Neural cell (in vitro differentiated cells): ENCODE results near the gene PLCXD3. TPM values are rescaled to one million over a fixed set of nuclear protein-coding genes. Genes with fewer than 3 reads are reported as not detected.
A peak's percentile ranks its signal among the peaks of the same experiment; 100 is the strongest.

ENCODE experiments used
- H2AFZ ChIP-seq: fragments of 200-600, 300-800 bp; sonication (generic), shearing (Covaris generic); 2 replicates; pipeline ENCODE4 v1.6.0; 2014; ENCODE audit warnings: low read depth, mild to moderate bottlenecking, antibody characterized with exemption, low read length, moderate library complexity
- H3F3A ChIP-seq: fragments of 200-600 bp; shearing (Covaris generic); 2 replicates; pipeline ENCODE4 v1.6.1; 2016; ENCODE audit warnings: mild to moderate bottlenecking, moderate library complexity, mixed read lengths, antibody characterized with exemption, low read length; ENCODE audit not compliant: insufficient read depth, poor library complexity, severe bottlenecking
- H3K27ac ChIP-seq: fragments of 200-600, 300-800 bp; sonication (generic), shearing (Covaris generic); 2 replicates; pipeline ENCODE4 v1.5.1; 2014; ENCODE audit warnings: mild to moderate bottlenecking, low read length, moderate library complexity
- H3K27me3 ChIP-seq: fragments of 300-800, 200-600 bp; sonication (generic), shearing (Covaris generic); 2 replicates; pipeline ENCODE4 v1.6.0; 2014; ENCODE audit warnings: mild to moderate bottlenecking, low read depth, low read length, moderate library complexity; ENCODE audit not compliant: insufficient read depth
- H3K36me3 ChIP-seq: fragments of 300-800, 200-600 bp; sonication (generic), shearing (Covaris generic); 2 replicates; pipeline ENCODE4 v1.5.1; 2014; ENCODE audit warnings: mild to moderate bottlenecking, antibody characterized with exemption, low read length, moderate library complexity; ENCODE audit not compliant: insufficient read depth
- H3K4me2 ChIP-seq: fragments of 300-800, 200-600 bp; sonication (generic), shearing (Covaris generic); 2 replicates; pipeline ENCODE4 v1.6.0; 2014; ENCODE audit warnings: mild to moderate bottlenecking, low read length
- H3K4me3 ChIP-seq: fragments of 300-800, 200-600 bp; sonication (generic), shearing (Covaris generic); 2 replicates; pipeline ENCODE4 v1.5.1; 2014; ENCODE audit warnings: mild to moderate bottlenecking, low read length, moderate library complexity
- H3K79me2 ChIP-seq: fragments of 200-600 bp; shearing (Covaris generic); replicated peaks from 2 replicates; pipeline ENCODE4 v1.6.0; 2014; ENCODE audit warnings: mild to moderate bottlenecking, low read length, moderate library complexity; ENCODE audit not compliant: insufficient read depth
- H3K9ac ChIP-seq: fragments of 300-800, 200-600 bp; sonication (generic), shearing (Covaris generic); 2 replicates; pipeline ENCODE4 v1.6.1; 2016; ENCODE audit warnings: mild to moderate bottlenecking, low read length, mixed read lengths
- H3K9me2 ChIP-seq: fragments of 200-600 bp; shearing (Covaris generic); 2 replicates; pipeline ENCODE4 v1.6.1; 2016; ENCODE audit warnings: mild to moderate bottlenecking, low read length, mixed read lengths; ENCODE audit not compliant: insufficient read depth
- H3K9me3 ChIP-seq: fragments of 200-600, 300-800 bp; sonication (generic), shearing (Covaris generic); 2 replicates; pipeline ENCODE4 v1.6.1; 2016; ENCODE audit warnings: mild to moderate bottlenecking, mixed run types, low read length, moderate library complexity, mixed read lengths
- H4K20me1 ChIP-seq: fragments of 200-600 bp; shearing (Covaris generic); 2 replicates; pipeline ENCODE4 v1.6.1; 2016; ENCODE audit warnings: mild to moderate bottlenecking, mixed run types; ENCODE audit not compliant: insufficient read depth
- EP300 ChIP-seq: fragments of 450-650 bp; conservative IDR thresholded peaks from 2 replicates; pipeline ENCODE4 v1.6.1; 2014; ENCODE audit warnings: antibody characterized with exemption, mild to moderate bottlenecking, moderate library complexity; ENCODE audit not compliant: poor library complexity, severe bottlenecking
- EZH2 ChIP-seq: fragments of 200-600, 300-800 bp; shearing (Covaris generic), sonication (generic); IDR thresholded peaks from 2 replicates; pipeline ENCODE4 v1.6.1; 2014; ENCODE audit warnings: antibody characterized with exemption, low read length, borderline replicate concordance, mild to moderate bottlenecking; ENCODE audit not compliant: insufficient read depth, poor library complexity, severe bottlenecking
- MXI1 ChIP-seq: fragments of 450-650 bp; conservative IDR thresholded peaks from 2 replicates; pipeline ENCODE4 v1.6.1; 2014; ENCODE audit warnings: antibody characterized with exemption, mild to moderate bottlenecking; ENCODE audit not compliant: poor library complexity, severe bottlenecking
- POLR2AphosphoS5 ChIP-seq: IDR thresholded peaks from 2 replicates; pipeline ENCODE4 v1.6.1; 2012
- RAD21 ChIP-seq: fragments of 450-650 bp; conservative IDR thresholded peaks from 2 replicates; pipeline ENCODE4 v1.6.1; 2014; ENCODE audit warnings: antibody characterized with exemption, mild to moderate bottlenecking, moderate library complexity
- SMC3 ChIP-seq: fragments of 450-650 bp; conservative IDR thresholded peaks from 2 replicates; pipeline ENCODE4 v1.6.1; 2014; ENCODE audit warnings: antibody characterized with exemption, mild to moderate bottlenecking, moderate library complexity; ENCODE audit not compliant: poor library complexity
- polyA plus RNA-seq: library from polyadenylated mRNA; depleted of rRNA; stranded (reverse); fragments of >200 nt; gene quantifications from 2 replicates; pipeline ENCODE4 v1.2.3, GENCODE V29; 2014
- TF ChIP-seq, protein P1 (sequence below): fragments of 450-650 bp; IDR thresholded peaks from 2 replicates; pipeline ENCODE4 v1.5.1; 2014; ENCODE audit warnings: antibody characterized with exemption, mild to moderate bottlenecking, moderate library complexity; ENCODE audit not compliant: poor library complexity, severe bottlenecking
- TF ChIP-seq, protein P2 (sequence below): IDR thresholded peaks from 2 replicates; pipeline ENCODE4 v1.6.1; 2012; ENCODE audit warnings: borderline replicate concordance

The PLCXD3 gene
- polyA plus RNA-seq, 1 donor from 2014 or later: 6.6 TPM

DNA sequence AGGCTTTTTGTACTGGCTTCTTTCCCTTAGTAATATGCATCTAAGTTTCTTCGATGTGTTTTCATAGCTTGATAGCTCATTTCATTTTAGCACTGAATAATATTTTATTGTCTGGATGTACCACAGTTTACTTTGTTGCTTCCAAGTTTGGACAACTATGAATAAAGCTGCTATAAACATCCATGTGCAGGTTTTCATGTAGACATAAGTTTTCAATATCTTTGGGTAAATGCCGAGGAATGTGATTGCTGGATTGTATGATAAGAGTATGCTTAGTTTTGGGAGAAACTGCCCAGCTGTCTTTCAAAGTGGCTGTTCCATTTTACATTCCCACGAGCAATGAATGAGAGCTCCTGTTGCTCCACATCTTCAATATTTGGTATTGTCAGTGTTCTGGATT, 84.7 kb downstream of the PLCXD3 start:
- Histone ChIP-seq H4K20me1 (no peaks in the 10 kb centered on the region), H3F3A (no peaks in the 10 kb centered on the region), H3K4me2 (no peak overlapping the region), H3K79me2 (no peaks in the 10 kb centered on the region), H3K36me3 (no peaks in the 10 kb centered on the region), H3K27ac (no peak overlapping the region), H3K9me3 (no peaks in the 10 kb centered on the region), H3K4me3 (no peak overlapping the region), H2AFZ (no peak overlapping the region), H3K27me3 (no peaks in the 10 kb centered on the region), H3K9ac (no peak overlapping the region), H3K9me2 (no peaks in the 10 kb centered on the region)
- TF ChIP-seq RAD21 (no peak), SMC3 (no peak), EZH2 (no peak), MXI1 (no peak), POLR2AphosphoS5 (no peak)

DNA sequence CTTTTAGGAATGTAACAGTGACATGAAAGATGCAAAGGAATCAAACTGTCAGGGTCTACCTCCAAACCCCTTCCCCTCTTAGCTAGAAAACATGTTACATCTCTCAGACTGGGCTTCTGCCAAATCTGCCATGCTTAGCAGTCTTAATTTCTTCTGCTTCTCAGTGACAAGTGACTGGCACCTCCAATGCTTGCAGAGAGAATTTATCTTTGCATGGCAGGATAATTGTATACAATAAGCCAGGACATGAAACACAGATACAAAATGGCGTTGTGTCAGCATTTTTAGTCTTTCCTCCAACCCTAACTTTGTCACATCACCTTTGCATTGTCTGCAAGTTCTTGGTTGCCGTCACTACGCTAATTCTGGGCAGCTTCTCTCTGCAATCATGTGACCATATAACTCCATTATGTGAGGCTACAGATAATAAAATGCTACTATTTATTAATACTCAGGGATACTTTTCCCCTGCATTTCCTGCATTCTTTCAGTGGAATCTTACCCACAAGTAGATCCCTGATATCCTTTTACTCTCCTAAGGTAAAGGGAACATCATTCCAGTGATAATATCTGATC, 89.8 kb downstream of the PLCXD3 start:
- Histone ChIP-seq H4K20me1 (no peaks in the 10 kb centered on the region), H3K4me2 (peak overlapping the region; percentile 66), H3K9ac (no peak overlapping the region), H2AFZ (peak overlapping the region; percentile 18), H3K79me2 (no peaks in the 10 kb centered on the region), H3K9me3 (no peaks in the 10 kb centered on the region), H3F3A (peaks cover 7% of the 10 kb centered on the region), H3K27me3 (no peaks in the 10 kb centered on the region), H3K36me3 (no peaks in the 10 kb centered on the region), H3K9me2 (no peaks in the 10 kb centered on the region), H3K4me3 (peak overlapping the region; percentile 39), H3K27ac (peak overlapping the region; percentile 69)
- TF ChIP-seq, protein P1, sequence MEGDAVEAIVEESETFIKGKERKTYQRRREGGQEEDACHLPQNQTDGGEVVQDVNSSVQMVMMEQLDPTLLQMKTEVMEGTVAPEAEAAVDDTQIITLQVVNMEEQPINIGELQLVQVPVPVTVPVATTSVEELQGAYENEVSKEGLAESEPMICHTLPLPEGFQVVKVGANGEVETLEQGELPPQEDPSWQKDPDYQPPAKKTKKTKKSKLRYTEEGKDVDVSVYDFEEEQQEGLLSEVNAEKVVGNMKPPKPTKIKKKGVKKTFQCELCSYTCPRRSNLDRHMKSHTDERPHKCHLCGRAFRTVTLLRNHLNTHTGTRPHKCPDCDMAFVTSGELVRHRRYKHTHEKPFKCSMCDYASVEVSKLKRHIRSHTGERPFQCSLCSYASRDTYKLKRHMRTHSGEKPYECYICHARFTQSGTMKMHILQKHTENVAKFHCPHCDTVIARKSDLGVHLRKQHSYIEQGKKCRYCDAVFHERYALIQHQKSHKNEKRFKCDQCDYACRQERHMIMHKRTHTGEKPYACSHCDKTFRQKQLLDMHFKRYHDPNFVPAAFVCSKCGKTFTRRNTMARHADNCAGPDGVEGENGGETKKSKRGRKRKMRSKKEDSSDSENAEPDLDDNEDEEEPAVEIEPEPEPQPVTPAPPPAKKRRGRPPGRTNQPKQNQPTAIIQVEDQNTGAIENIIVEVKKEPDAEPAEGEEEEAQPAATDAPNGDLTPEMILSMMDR: peak; percentile 18
- TF ChIP-seq EP300 (peak; percentile 98), POLR2AphosphoS5 (peak; percentile 79), RAD21 (no peak)
- TF ChIP-seq, protein P2, sequence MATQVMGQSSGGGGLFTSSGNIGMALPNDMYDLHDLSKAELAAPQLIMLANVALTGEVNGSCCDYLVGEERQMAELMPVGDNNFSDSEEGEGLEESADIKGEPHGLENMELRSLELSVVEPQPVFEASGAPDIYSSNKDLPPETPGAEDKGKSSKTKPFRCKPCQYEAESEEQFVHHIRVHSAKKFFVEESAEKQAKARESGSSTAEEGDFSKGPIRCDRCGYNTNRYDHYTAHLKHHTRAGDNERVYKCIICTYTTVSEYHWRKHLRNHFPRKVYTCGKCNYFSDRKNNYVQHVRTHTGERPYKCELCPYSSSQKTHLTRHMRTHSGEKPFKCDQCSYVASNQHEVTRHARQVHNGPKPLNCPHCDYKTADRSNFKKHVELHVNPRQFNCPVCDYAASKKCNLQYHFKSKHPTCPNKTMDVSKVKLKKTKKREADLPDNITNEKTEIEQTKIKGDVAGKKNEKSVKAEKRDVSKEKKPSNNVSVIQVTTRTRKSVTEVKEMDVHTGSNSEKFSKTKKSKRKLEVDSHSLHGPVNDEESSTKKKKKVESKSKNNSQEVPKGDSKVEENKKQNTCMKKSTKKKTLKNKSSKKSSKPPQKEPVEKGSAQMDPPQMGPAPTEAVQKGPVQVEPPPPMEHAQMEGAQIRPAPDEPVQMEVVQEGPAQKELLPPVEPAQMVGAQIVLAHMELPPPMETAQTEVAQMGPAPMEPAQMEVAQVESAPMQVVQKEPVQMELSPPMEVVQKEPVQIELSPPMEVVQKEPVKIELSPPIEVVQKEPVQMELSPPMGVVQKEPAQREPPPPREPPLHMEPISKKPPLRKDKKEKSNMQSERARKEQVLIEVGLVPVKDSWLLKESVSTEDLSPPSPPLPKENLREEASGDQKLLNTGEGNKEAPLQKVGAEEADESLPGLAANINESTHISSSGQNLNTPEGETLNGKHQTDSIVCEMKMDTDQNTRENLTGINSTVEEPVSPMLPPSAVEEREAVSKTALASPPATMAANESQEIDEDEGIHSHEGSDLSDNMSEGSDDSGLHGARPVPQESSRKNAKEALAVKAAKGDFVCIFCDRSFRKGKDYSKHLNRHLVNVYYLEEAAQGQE: no peak
